Measurements from ENCODE around the gene STK11.

GRCh38 chr19:1248786-1249297, 43.3 kb downstream of the STK11 start:
- TF ChIP-seq NPAS2 (CRISPR knock-in tag; IDR thresholded peaks at IDR 0.05; ENCODE audit: borderline replicate concordance) = no peak
- TF ChIP-seq CTCF (IDR thresholded peaks at IDR 0.05) = peak; percentile 73
- no peak for TF ChIP-seq POLR2A (IDR thresholded peaks at IDR 0.05; ENCODE audit: low read length)
